Heart right ventricle (tissue), 16 donors: ENCODE data around the gene VSTM4. TPM values are rescaled to one million over a fixed set of nuclear protein-coding genes. Genes with fewer than 3 reads are reported as not detected.

Experiments
- ATAC-seq, 8 donors: fragments of 200-7000 bp; cut with Tn5 transposase; one replicate each; pipeline ENCODE4 v1.9.1; 2020; ENCODE audit warnings: mild to moderate bottlenecking in 8 of 8, moderate library complexity in 8 of 8, moderate number of reproducible peaks in 1 of 8
- DNase-seq, 2 donors: peaks; one replicate each; pipeline ENCODE4 v3.0.0-alpha.2; 2020
- H3K27ac ChIP-seq, 10 donors: fragments of 200-600 bp; sonication (generic) in 2 of 10; one replicate each; pipeline versions ENCODE4 v1.5.0 to v1.8.0; 2020 to 2022; ENCODE audit warnings: mild to moderate bottlenecking in 3 of 10
- H3K27me3 ChIP-seq, 7 donors: fragments of 200-600 bp; one replicate each; pipeline ENCODE4 v1.8.0; 2021 to 2022; ENCODE audit warnings: mild to moderate bottlenecking in 2 of 7
- H3K36me3 ChIP-seq, 9 donors: fragments of 200-600 bp; sonication (generic) in 1 of 9; one replicate each; pipeline versions ENCODE4 v1.5.0 to v1.8.0; 2020 to 2022; ENCODE audit warnings: mild to moderate bottlenecking in 2 of 9
- H3K4me1 ChIP-seq, 9 donors: fragments of 200-600 bp; sonication (generic) in 1 of 9; one replicate each; pipeline versions ENCODE4 v1.5.0 to v1.8.0; 2020 to 2022; ENCODE audit warnings: mild to moderate bottlenecking in 4 of 9
- H3K4me3 ChIP-seq, 10 donors: fragments of 200-600 bp; sonication (generic) in 2 of 10; one replicate each; pipeline versions ENCODE4 v1.5.0 to v1.8.0; 2020 to 2022; ENCODE audit warnings: mild to moderate bottlenecking in 7 of 10, moderate library complexity in 2 of 10
- H3K9me3 ChIP-seq, 11 donors: fragments of 200-600 bp in 10 of 11; sonication (generic) in 2 of 11; one replicate each; pipeline versions ENCODE4 v1.5.0 to v1.8.0; 2013 to 2022; ENCODE audit warnings: mild to moderate bottlenecking in 2 of 11, control low read depth in 1 of 11, moderate library complexity in 1 of 11
- WGBS, 2 donors: extraction: QIAGEN DNeasy Blood & Tissue Kit; methylation state at CpG; one replicate each; pipeline ENCODE4 v1.1.7; 2013; ENCODE audit warnings: inconsistent platforms in 1 of 2; 5-methylcytosine and 5-hydroxymethylcytosine counted together
- intact Hi-C, 10 donors: fragments of 100-400 bp; cut with DNase I; formaldehyde crosslinking; loops; one replicate each; pipeline versions ENCODE4 v1.11.1 to v1.14.2; 2022
- polyA plus RNA-seq, 2 donors: library from polyadenylated mRNA; stranded (reverse); fragments of 200-250 nt; gene quantifications; one replicate each; pipeline ENCODE4 v1.2.3, GENCODE V29; 2013
- total RNA-seq, 10 donors: library from RNA; stranded (reverse); fragmentation: NEBNext Ultra II Directional in 3 of 10; extraction: Animal tissue kit (Norgen Biotek cat#: 25700) in 3 of 10; gene quantifications; one replicate each; pipeline versions ENCODE4 v1.2.1 to v1.2.4, GENCODE V29; 2021 to 2023
- TF ChIP-seq, protein P1 (sequence below), 9 donors: fragments of 200-600 bp; sonication (generic) in 2 of 9; IDR thresholded peaks; one replicate each; pipeline versions ENCODE4 v1.5.0 to v1.8.0; 2021 to 2022; ENCODE audit warnings: antibody characterized with exemption in 9 of 9, mild to moderate bottlenecking in 5 of 9, moderate library complexity in 1 of 9
- donor health status: Arrhythmogenic right ventricular cardiomyopathy.
- donor health status: ischemic (EF 13 %, LVEDD 7.1; RV severe dilation, severe dysfunction).
- donor health status: healthy with polysubstance abuse.
- donor health status: DM: no; HTN: yes; CAD: no.
- donor health status: DM: no; HTN: no; CAD: no.
- donor health status: ischemic (EF 25% LVEDD 6.9; RV normal size, moderate dysfunction).
- donor health status: ischemic (EF 25% LVEDD 5.7; RV mildly dilated, moderate dysfunction).
- donor health status: healthy.
- donor health status: DM: yes; HTN: yes; CAD: no.
- donor health status: Ischemic cardiomyopathy.
- donor health status: ischemic (EF 35%, LVEDD 5.7; RV mildly dilated, moderate dysfunction).
- donor health status: nonischemic (EF 11% LVEDD 7.7; RV severe dilation, severe dysfunction).
- donor health status: DM: yes; HTN: yes; CAD: no.
- donor health status: PGD.
- donor health status: ischemic (EF 29% LVEDD 5.4; RV normal size, mild dysfunction).
- donor health status: nonischemic (EF 23%, LVEDD 6.1; RV moderate dilation, normal function).

Gene VSTM4
- total and polyA plus RNA-seq, 12 donors, result 5.0 to 26.7 (median 16.3) TPM

DNA sequence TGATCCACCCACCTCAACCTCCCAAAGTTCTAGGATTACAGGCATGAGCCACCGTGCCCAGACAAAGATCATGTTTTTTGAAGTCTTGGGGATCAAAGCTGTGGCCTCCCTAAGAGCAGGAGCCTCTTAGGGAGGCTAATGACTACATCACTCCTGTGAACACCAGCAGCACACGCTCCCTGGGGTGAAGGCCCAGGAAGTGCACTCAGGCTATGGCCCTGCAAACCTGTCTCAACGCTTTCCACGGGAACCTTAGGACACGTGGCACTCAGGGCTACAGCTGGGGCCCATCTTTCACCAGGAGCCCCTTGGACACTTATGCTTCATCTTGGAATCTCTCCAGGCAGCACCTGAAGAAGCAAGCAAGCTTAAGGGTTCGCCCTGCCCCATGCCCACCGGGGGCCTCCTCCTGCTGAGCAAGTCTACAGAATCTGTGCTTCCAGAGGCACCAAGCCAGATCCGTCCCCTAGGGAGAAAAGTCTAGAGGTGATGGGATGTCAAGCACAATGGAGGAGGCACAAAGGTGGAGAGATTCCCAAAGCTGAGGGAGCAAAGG, 18.4 kb downstream of the VSTM4 start:
- Histone ChIP-seq H3K27ac (peak overlapping the region in 3 of 10 donors; percentile 12 to 66 (median 41)), H3K4me1 (peaks cover 0 to 75% (median 29%) of the 10 kb centered on the region in 9 donors), H3K36me3 (peaks cover 0 to 7% (median 0%) of the 10 kb centered on the region in 9 donors), H3K27me3 (no peaks in the 10 kb centered on the region), H3K9me3 (no peaks in the 10 kb centered on the region), H3K4me3 (no peak overlapping the region)
- intact Hi-C loops, result no loop called here
- peak in 1 of 8 donors; percentile 23 for ATAC-seq
- no peak for DNase-seq
- 87% methylated on average over 8 of the region's 8 CpGs for WGBS, 2 donors
- TF ChIP-seq, protein P1, sequence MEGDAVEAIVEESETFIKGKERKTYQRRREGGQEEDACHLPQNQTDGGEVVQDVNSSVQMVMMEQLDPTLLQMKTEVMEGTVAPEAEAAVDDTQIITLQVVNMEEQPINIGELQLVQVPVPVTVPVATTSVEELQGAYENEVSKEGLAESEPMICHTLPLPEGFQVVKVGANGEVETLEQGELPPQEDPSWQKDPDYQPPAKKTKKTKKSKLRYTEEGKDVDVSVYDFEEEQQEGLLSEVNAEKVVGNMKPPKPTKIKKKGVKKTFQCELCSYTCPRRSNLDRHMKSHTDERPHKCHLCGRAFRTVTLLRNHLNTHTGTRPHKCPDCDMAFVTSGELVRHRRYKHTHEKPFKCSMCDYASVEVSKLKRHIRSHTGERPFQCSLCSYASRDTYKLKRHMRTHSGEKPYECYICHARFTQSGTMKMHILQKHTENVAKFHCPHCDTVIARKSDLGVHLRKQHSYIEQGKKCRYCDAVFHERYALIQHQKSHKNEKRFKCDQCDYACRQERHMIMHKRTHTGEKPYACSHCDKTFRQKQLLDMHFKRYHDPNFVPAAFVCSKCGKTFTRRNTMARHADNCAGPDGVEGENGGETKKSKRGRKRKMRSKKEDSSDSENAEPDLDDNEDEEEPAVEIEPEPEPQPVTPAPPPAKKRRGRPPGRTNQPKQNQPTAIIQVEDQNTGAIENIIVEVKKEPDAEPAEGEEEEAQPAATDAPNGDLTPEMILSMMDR (IDR thresholded peaks at IDR 0.05), result no peak

DNA sequence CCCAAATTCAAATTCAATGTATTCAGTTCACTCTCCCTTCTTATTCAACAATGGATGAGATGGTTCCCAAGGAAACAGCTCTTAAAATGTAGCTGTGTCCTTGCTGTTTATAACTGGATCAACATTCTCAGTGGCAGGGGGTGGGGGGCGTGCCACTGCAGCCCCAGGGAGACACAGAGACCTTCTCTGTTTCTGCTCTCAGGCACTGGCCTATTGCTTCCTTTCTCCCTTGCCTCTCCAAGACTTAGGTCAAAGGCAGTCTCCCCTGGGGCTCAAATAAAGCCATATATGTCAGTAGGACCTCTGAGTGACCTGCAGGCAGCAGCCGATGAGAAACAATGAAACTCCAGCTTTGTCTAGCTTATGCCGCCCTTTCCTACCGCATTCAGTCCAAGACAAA, 20.7 kb downstream of the VSTM4 start:
- intact Hi-C loops, result no loop called here
- TF ChIP-seq, protein P1 (IDR thresholded peaks at IDR 0.05), result no peak
- no peaks in the 10 kb centered on the region for H3K9me3 ChIP-seq
- H3K27me3 ChIP-seq, result no peaks in the 10 kb centered on the region
- peak overlapping the region in 5 of 10 donors; percentile 6 to 64 (median 20) for H3K27ac ChIP-seq
- DNase-seq, result peak in 1 of 2 donors; percentile 76
- H3K4me3 ChIP-seq, result no peak overlapping the region
- ATAC-seq, result peak; percentile 35 to 82 (median 56)
- WGBS, 2 donors, result 58 to 59% methylated on average over 4 of the region's 4 CpGs
- peaks cover 5 to 90% (median 47%) of the 10 kb centered on the region in 9 donors for H3K4me1 ChIP-seq
- H3K36me3 ChIP-seq, result peaks cover 0 to 13% (median 0%) of the 10 kb centered on the region in 9 donors

DNA sequence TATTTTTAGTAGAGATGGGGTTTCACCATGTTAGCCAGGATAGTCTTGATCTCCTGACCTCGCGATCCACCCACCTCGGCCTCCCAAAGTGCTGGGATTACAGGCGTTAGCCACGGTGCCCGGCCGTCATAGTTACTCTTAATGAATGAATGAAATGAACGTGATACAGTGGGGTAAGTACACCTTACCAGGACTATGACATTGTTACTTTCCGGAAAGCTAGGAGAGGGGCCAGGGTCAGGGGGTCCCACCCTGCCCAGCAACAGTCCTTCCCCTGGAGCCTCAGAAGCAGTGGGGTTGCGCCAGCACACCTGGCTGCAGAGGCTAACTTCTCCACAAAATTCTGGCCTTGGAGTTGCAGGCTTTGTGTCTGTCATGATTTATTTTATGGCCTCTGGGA, 21.4 kb downstream of the VSTM4 start:
- Histone ChIP-seq H3K4me3 (no peak overlapping the region), H3K4me1 (peaks cover 5 to 96% (median 54%) of the 10 kb centered on the region in 9 donors), H3K27ac (peak overlapping the region in 3 of 10 donors; percentile 6 to 64 (median 35)), H3K9me3 (no peaks in the 10 kb centered on the region), H3K36me3 (peaks cover 0 to 10% (median 0%) of the 10 kb centered on the region in 9 donors), H3K27me3 (no peaks in the 10 kb centered on the region)
- no peak for ATAC-seq
- no peak for DNase-seq
- intact Hi-C loops, result no loop called here
- 91 to 96% methylated on average over 10 of the region's 10 CpGs for WGBS, 2 donors
- TF ChIP-seq, protein P1 (IDR thresholded peaks at IDR 0.05), result no peak

DNA sequence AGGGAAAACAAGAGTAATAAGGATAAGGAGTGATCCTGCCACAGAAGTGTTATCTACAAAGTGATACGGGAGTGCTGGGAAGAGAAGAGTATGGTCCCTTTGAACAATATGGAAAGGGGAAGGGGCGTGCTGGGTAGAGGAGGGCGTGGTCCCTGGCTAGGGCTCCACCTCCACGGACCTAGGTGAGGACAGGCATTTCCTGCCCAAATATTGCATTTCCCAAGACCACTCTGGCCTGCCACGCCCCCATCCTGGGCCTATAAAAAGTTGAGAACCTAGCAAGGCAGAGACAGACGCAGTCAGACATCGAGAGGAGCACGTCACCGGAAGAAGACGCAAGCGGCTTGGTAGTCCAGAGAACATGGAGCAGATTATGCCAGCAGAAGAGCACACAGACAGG, 22.8 kb downstream of the VSTM4 start:
- DNase-seq, result no peak
- peak overlapping the region in 1 of 10 donors; percentile 6 for H3K27ac ChIP-seq
- peaks cover 0 to 6% (median 0%) of the 10 kb centered on the region in 9 donors for H3K36me3 ChIP-seq
- TF ChIP-seq, protein P1 (IDR thresholded peaks at IDR 0.05), result no peak
- 91 to 96% methylated on average over 11 of the region's 11 CpGs for WGBS, 2 donors
- intact Hi-C loops, result no loop called here
- peaks cover 5 to 89% (median 57%) of the 10 kb centered on the region in 9 donors for H3K4me1 ChIP-seq
- no peak overlapping the region for H3K4me3 ChIP-seq
- peaks cover 0 to 2% (median under 1%) of the 10 kb centered on the region in 11 donors for H3K9me3 ChIP-seq
- ATAC-seq, result no peak
- H3K27me3 ChIP-seq, result no peaks in the 10 kb centered on the region
